ENCODE measurements around the gene CFAP57. TPM values are rescaled to one million over a fixed set of nuclear protein-coding genes. Genes with fewer than 3 reads are reported as not detected.

CFAP57 gene
- total and polyA plus RNA-seq, 2 of the 13 experiments (the other 11 are each of a cell fraction or from before 2014, with no cell fraction given), result 0.01 TPM; not detected in 1

- no peak for TF ChIP-seq ZNF33A (CRISPR knock-in tag; IDR thresholded peaks at IDR 0.05; ENCODE audit: borderline replicate concordance)
- TF ChIP-seq PHF5A (CRISPR knock-in tag; IDR thresholded peaks at IDR 0.05; ENCODE audit: low read depth, unreplicated experiment), result peak; percentile 79
Observed at GRCh38 chr1:43282220-43283195, 110.4 kb downstream of the CFAP57 start (continued).

- H3K27me3 ChIP-seq (ENCODE audit: control insufficient read depth in 1 of 2, insufficient read depth in 2 of 2, low read length in 2 of 2), result 0 out of 5 replicates have a peak, but pooled peaks cover 0 to 7% of the 10 kb centered on the region in 2 experiments
- in situ Hi-C loops (cut with HindIII; ENCODE audit: extremely low pct_ligation_motif_present, low pct_unique_long_range_greater_than_20kb), result no loop called here
- WGBS (ENCODE audit: low lambda C conversion rate), result 89% methylated on average over 3 of the region's 3 CpGs
- intact Hi-C loops (cut with micrococcal nuclease; ENCODE audit: unreplicated experiment), result no loop called here
- no peaks in the 10 kb centered on the region for H4K20me1 ChIP-seq (ENCODE audit: insufficient read depth, low read length)
- no peak overlapping the region for H3K27ac ChIP-seq (ENCODE audit: extremely low read length, insufficient read depth, low read length)
- H3K36me3 ChIP-seq (replicated peaks in 1 of 2; ENCODE audit: control insufficient read depth in 1 of 2, insufficient read depth in 2 of 2, low read length in 2 of 2), result no peaks in the 10 kb centered on the region
- BruUV-seq (replicated peaks), result no TSS peak
- no peak overlapping the region for H3K4me3 ChIP-seq (replicated peaks in 1 of 3; ENCODE audit: insufficient read depth in 1 of 3, low read depth in 2 of 3, low read length in 3 of 3)
- ChIA-PET CTCF (ENCODE audit: low intra/inter-chr PET ratio, low total read pairs) (no interaction called here), POLR2A (interaction anchor here (1.6 to 2.3 kb wide), 3 partner anchors 17 to 64 kb away, joined by 5 to 8 read pairs (median 6); no protein-coding TSS in a partner anchor)
- H3K79me2 ChIP-seq (ENCODE audit: insufficient read depth, low read length), result no peaks in the 10 kb centered on the region
- no peak for FAIRE-seq
- H2AFZ ChIP-seq (ENCODE audit: low read length), result no peak overlapping the region
- H3K4me2 ChIP-seq (ENCODE audit: low read depth, low read length), result peak overlapping the region; percentile 77; the same call in 1 of the 2 replicates
- H3K4me1 ChIP-seq (ENCODE audit: insufficient read depth, low read length), result peaks cover 87% of the 10 kb centered on the region
- DNase-seq (ENCODE audit: low spot score), result no peak
- H3K9ac ChIP-seq (ENCODE audit: insufficient read depth, low read depth, low read length), result no peak overlapping the region
- TF ChIP-seq SALL2 (CRISPR knock-in tag; IDR thresholded peaks at IDR 0.05), result no peak
- H3K9me3 ChIP-seq (ENCODE audit: low read length), result no peaks in the 10 kb centered on the region
- no peak for ATAC-seq
Observed at GRCh38 chr1:43284065-43284464, 111.9 kb downstream of the CFAP57 start.

- 45% methylated on average over 12 of the region's 12 CpGs for WGBS (ENCODE audit: low lambda C conversion rate)
Observed at GRCh38 chr1:43284546-43285110, 112.5 kb downstream of the CFAP57 start.

More at GRCh38 chr1:43284546-43285110, 112.5 kb downstream of the CFAP57 start:
- BruUV-seq (replicated peaks), result no TSS peak
- H3K4me3 ChIP-seq (replicated peaks in 1 of 3; ENCODE audit: insufficient read depth in 1 of 3, low read depth in 2 of 3, low read length in 3 of 3), result peak overlapping the region; percentile 58 to 70 (median 58); a peak in 4 of 6 replicates
- ChIA-PET CTCF (ENCODE audit: low intra/inter-chr PET ratio, low total read pairs) (no interaction called here), POLR2A (interaction anchor here (1.4 to 2.6 kb wide), 6 partner anchors 8 to 74 kb away, joined by 5 to 35 read pairs (median 6); partner anchors contain the start of gene CDC20)
- H2AFZ ChIP-seq (ENCODE audit: low read length), result no peak overlapping the region
- 0 out of 5 replicates have a peak, but pooled peaks cover 0 to 9% of the 10 kb centered on the region in 2 experiments for H3K27me3 ChIP-seq (ENCODE audit: control insufficient read depth in 1 of 2, insufficient read depth in 2 of 2, low read length in 2 of 2)
- FAIRE-seq (no peak), ATAC-seq (no peak), DNase-seq (ENCODE audit: low spot score) (no peak)
- in situ Hi-C loops (cut with HindIII; ENCODE audit: extremely low pct_ligation_motif_present, low pct_unique_long_range_greater_than_20kb), result no loop called here
- H3K9me3 ChIP-seq (ENCODE audit: low read length), result no peaks in the 10 kb centered on the region
- H3K9ac ChIP-seq (ENCODE audit: insufficient read depth, low read depth, low read length), result peak overlapping the region; percentile 25; the same call in 1 of the 2 replicates
- peaks cover 87% of the 10 kb centered on the region for H3K4me1 ChIP-seq (ENCODE audit: insufficient read depth, low read length)
- no peak for TF ChIP-seq ZNF281 (CRISPR knock-in tag; IDR thresholded peaks at IDR 0.05; ENCODE audit: borderline replicate concordance)
- 0 out of 2 replicates have a peak, but pooled peaks have one; percentile 35 for TF ChIP-seq ZNF253 (CRISPR knock-in tag; IDR thresholded peaks at IDR 0.05; ENCODE audit: borderline replicate concordance)
- TF ChIP-seq ZBTB7A (CRISPR knock-in tag; IDR thresholded peaks at IDR 0.05), result 0 out of 2 replicates have a peak, but pooled peaks have one; percentile 40
- TF ChIP-seq ZNF501 (CRISPR knock-in tag; IDR thresholded peaks at IDR 0.05), result 0 out of 2 replicates have a peak, but pooled peaks have one; percentile 10
- H3K27ac ChIP-seq (ENCODE audit: extremely low read length, insufficient read depth, low read length), result no peak overlapping the region
- intact Hi-C loops (cut with micrococcal nuclease; ENCODE audit: unreplicated experiment), result no loop called here
- no peaks in the 10 kb centered on the region for H4K20me1 ChIP-seq (ENCODE audit: insufficient read depth, low read length)
- H3K4me2 ChIP-seq (ENCODE audit: low read depth, low read length), result peak overlapping the region; percentile 77
- no peaks in the 10 kb centered on the region for H3K36me3 ChIP-seq (replicated peaks in 1 of 2; ENCODE audit: control insufficient read depth in 1 of 2, insufficient read depth in 2 of 2, low read length in 2 of 2)
- H3K79me2 ChIP-seq (ENCODE audit: insufficient read depth, low read length), result no peaks in the 10 kb centered on the region
